PC-3 (cell line): Measurements from ENCODE around the gene CLNK.

ENCODE experiments used
- EZH2 ChIP-seq: fragments of 300-600 bp; sonication (generic); IDR thresholded peaks from one replicate; pipeline ENCODE4 v1.6.1; 2017; ENCODE audit warnings: antibody characterized with exemption, mild to moderate bottlenecking, low read length; ENCODE audit not compliant: unreplicated experiment
- TF ChIP-seq, protein P1 (sequence below): fragments of 300-600 bp; sonication (generic); conservative IDR thresholded peaks from 2 replicates; pipeline ENCODE4 v1.5.1; 2017; ENCODE audit warnings: antibody characterized with exemption, low read depth, mild to moderate bottlenecking, low read length

DNA sequence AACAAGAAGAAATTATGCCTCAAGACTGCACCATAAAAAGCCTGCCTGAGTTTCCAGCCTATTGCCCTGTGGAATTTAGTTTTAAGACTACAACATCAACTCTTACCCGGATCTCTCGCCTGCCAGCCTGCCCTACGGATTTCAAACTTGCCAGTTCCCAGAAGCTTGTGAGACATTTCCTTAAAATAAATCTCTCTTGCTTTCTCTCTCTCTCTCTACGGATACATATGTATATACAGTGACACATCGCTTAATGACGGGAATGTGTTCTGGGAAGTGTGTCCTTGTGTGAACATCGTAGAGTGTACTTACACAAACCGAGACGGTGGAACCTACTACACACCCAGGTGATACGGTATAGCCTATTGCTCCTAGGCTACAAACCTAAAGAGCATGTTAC, 79.5 kb downstream of the CLNK start:
- TF ChIP-seq, protein P1, sequence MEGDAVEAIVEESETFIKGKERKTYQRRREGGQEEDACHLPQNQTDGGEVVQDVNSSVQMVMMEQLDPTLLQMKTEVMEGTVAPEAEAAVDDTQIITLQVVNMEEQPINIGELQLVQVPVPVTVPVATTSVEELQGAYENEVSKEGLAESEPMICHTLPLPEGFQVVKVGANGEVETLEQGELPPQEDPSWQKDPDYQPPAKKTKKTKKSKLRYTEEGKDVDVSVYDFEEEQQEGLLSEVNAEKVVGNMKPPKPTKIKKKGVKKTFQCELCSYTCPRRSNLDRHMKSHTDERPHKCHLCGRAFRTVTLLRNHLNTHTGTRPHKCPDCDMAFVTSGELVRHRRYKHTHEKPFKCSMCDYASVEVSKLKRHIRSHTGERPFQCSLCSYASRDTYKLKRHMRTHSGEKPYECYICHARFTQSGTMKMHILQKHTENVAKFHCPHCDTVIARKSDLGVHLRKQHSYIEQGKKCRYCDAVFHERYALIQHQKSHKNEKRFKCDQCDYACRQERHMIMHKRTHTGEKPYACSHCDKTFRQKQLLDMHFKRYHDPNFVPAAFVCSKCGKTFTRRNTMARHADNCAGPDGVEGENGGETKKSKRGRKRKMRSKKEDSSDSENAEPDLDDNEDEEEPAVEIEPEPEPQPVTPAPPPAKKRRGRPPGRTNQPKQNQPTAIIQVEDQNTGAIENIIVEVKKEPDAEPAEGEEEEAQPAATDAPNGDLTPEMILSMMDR: no peak
- TF ChIP-seq EZH2: no peak
